Pulmonary artery endothelial cell (primary cell): Measurements from ENCODE around the gene ZNF488. TPM values are rescaled to one million over a fixed set of nuclear protein-coding genes. Genes with fewer than 3 reads are reported as not detected.

Experiments used
- DNase-seq: peaks from one replicate; pipeline ENCODE4 v3.0.0-alpha.2; 2011; ENCODE audit warnings: low read depth, low spot score
- total RNA-seq: library from RNA; depleted of rRNA; stranded (reverse); fragments of >200 nt; gene quantifications from 2 replicates; pipeline ENCODE4 v1.2.3, GENCODE V29; 2014

The ZNF488 gene
- total RNA-seq, 1 donor from 2014 or later: not detected

- no peak for DNase-seq
These were observed 51.7 kb downstream of the ZNF488 start for GRCh38 chr10:47332371-47332770.

GRCh38 chr10:47331954-47332353, 52.1 kb downstream of the ZNF488 start:
- DNase-seq: no peak

- no peak for DNase-seq
These were observed 52.6 kb downstream of the ZNF488 start for GRCh38 chr10:47331491-47331890.

- no peak for DNase-seq
These were observed 53.3 kb downstream of the ZNF488 start for GRCh38 chr10:47330804-47331203.

- no peak for DNase-seq
These were observed 53.7 kb downstream of the ZNF488 start for GRCh38 chr10:47330366-47330765.

- DNase-seq: no peak
These were observed 54.2 kb downstream of the ZNF488 start for GRCh38 chr10:47329855-47330254.

GRCh38 chr10:47326927-47327330, 57.2 kb downstream of the ZNF488 start:
- no peak for DNase-seq

- DNase-seq: no peak
These were observed 57.7 kb downstream of the ZNF488 start for GRCh38 chr10:47326306-47326926.

- DNase-seq: no peak
These were observed 58.5 kb downstream of the ZNF488 start for GRCh38 chr10:47325303-47326291.

GRCh38 chr10:47323636-47324296, 60.3 kb downstream of the ZNF488 start:
- DNase-seq: no peak

GRCh38 chr10:47323087-47323486, 61.0 kb downstream of the ZNF488 start:
- DNase-seq: no peak

GRCh38 chr10:47322300-47323061, 61.6 kb downstream of the ZNF488 start, which contains the start of gene GDF2:
GDF2 (plus strand) TSS chr10:47322454; CDS start chr10:47322669, 215 bp downstream.
- DNase-seq: no peak

- no peak for DNase-seq
These were observed 62.4 kb downstream of the ZNF488 start for GRCh38 chr10:47321521-47322195.

- DNase-seq: no peak
These were observed 63.3 kb downstream of the ZNF488 start for GRCh38 chr10:47320812-47321211.

GRCh38 chr10:47319784-47320183, 64.3 kb downstream of the ZNF488 start:
- DNase-seq: no peak

GRCh38 chr10:47318706-47319105, 65.4 kb downstream of the ZNF488 start:
- DNase-seq: no peak

- no peak for DNase-seq
These were observed 66.8 kb downstream of the ZNF488 start for GRCh38 chr10:47317251-47317650.

GRCh38 chr10:47316131-47316530, 68.0 kb downstream of the ZNF488 start:
- no peak for DNase-seq
